NT2/D1 (cell line): ENCODE measurements around the gene UQCRC2.

Experiments
- SUZ12 ChIP-seq: IDR thresholded peaks from 2 replicates; pipeline ENCODE4 v1.6.1; 2011; ENCODE audit not compliant: insufficient read length, insufficient read depth; ENCODE audit errors: extremely low read depth
- YY1 ChIP-seq: IDR thresholded peaks from 2 replicates; pipeline ENCODE4 v1.6.1; 2011; ENCODE audit not compliant: insufficient read length, insufficient read depth
- ZNF274 ChIP-seq: IDR thresholded peaks from 2 replicates; pipeline ENCODE4 v1.6.1; 2011; ENCODE audit warnings: mild to moderate bottlenecking, low read depth, low read length

- no peak for TF ChIP-seq SUZ12
- TF ChIP-seq YY1, result no peak
- TF ChIP-seq ZNF274, result no peak
These were observed 55.3 kb downstream of the UQCRC2 start for GRCh38 chr16:22008215-22009059.
